Measurements from ENCODE around the gene BABAM1. TPM values are rescaled to one million over a fixed set of nuclear protein-coding genes. Genes with fewer than 3 reads are reported as not detected.

Gene BABAM1
- total RNA-seq, 2 donors from 2014 or later, result 67.9 to 71.7 TPM

DNA sequence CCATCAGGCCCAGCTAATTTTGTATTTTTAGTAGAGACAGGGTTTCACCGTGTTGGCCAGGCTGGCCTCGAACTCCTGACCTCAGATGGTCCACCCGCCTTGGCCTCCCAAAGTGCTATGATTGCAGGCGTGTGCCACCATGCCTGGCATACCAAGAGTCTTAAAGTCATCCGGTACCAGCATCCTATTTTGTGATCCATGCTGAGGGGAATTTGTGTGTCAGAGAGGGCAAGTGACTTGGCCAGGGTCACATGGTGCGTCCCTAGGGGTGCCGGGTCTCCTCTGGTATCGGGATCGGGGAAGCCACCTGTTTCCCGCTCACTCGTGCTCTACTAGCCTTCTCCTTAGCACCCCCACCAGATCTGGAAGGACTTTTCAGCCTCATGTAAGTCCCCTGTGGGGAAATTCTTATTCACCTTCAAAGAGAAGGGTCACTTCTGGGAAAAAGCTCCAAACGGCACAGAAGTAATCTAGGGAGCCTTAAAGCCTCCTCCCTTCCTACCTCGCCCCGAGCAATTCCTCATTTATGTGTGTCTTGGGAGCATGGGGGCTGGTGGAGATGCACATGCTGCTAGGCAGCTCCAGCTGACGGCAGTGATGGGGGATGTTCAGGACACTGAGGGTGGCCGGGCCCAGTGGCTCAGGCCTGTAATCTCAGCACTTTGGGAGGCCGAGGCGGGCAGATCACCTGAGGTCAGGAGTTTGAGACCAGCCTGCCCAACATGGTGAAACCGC lies 8.4 kb downstream of the BABAM1 start:
- H3K9me3 ChIP-seq, result no peaks in the 10 kb centered on the region
- no peak for DNase-seq (ENCODE audit: low spot score)
- H3K4me1 ChIP-seq, result no peaks in the 10 kb centered on the region
- H3K27ac ChIP-seq, result no peak overlapping the region
- TF ChIP-seq, protein P1, sequence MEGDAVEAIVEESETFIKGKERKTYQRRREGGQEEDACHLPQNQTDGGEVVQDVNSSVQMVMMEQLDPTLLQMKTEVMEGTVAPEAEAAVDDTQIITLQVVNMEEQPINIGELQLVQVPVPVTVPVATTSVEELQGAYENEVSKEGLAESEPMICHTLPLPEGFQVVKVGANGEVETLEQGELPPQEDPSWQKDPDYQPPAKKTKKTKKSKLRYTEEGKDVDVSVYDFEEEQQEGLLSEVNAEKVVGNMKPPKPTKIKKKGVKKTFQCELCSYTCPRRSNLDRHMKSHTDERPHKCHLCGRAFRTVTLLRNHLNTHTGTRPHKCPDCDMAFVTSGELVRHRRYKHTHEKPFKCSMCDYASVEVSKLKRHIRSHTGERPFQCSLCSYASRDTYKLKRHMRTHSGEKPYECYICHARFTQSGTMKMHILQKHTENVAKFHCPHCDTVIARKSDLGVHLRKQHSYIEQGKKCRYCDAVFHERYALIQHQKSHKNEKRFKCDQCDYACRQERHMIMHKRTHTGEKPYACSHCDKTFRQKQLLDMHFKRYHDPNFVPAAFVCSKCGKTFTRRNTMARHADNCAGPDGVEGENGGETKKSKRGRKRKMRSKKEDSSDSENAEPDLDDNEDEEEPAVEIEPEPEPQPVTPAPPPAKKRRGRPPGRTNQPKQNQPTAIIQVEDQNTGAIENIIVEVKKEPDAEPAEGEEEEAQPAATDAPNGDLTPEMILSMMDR (IDR thresholded peaks at IDR 0.05), result no peak
- H3K27me3 ChIP-seq, result no peaks in the 10 kb centered on the region
- H3K36me3 ChIP-seq, result peaks cover 58% of the 10 kb centered on the region
- H3K4me3 ChIP-seq, result no peak overlapping the region

DNA sequence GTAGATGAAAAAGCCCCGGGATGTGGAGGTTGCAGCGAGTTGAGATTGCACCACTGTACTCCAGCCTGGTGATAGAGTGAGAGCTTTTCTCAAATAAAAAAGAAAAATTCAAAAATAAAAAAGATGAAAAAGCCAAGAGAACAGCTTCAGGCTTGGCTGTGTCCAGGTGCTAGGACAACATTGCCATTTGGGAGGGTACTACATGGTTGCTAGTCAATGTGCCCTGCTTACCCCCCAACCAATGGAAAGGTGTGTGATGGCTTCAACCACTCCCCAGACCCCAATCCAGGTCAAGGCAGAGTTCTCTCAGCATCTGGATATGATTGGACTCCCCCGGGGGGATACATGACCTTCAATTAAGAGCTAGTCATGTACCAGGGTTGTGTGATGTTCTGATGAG lies 12.2 kb downstream of the BABAM1 start:
- H3K4me1 ChIP-seq, result peaks cover 0 to 17% of the 10 kb centered on the region in 2 donors
- no peak for DNase-seq (ENCODE audit: low spot score)
- peaks cover 39% of the 10 kb centered on the region for H3K36me3 ChIP-seq
- no peak overlapping the region for H3K27ac ChIP-seq
- no peaks in the 10 kb centered on the region for H3K9me3 ChIP-seq
- peaks cover 6 to 8% of the 10 kb centered on the region in 2 donors for H3K27me3 ChIP-seq
- no peak overlapping the region for H3K4me3 ChIP-seq
- TF ChIP-seq, protein P1 (IDR thresholded peaks at IDR 0.05), result no peak

DNA sequence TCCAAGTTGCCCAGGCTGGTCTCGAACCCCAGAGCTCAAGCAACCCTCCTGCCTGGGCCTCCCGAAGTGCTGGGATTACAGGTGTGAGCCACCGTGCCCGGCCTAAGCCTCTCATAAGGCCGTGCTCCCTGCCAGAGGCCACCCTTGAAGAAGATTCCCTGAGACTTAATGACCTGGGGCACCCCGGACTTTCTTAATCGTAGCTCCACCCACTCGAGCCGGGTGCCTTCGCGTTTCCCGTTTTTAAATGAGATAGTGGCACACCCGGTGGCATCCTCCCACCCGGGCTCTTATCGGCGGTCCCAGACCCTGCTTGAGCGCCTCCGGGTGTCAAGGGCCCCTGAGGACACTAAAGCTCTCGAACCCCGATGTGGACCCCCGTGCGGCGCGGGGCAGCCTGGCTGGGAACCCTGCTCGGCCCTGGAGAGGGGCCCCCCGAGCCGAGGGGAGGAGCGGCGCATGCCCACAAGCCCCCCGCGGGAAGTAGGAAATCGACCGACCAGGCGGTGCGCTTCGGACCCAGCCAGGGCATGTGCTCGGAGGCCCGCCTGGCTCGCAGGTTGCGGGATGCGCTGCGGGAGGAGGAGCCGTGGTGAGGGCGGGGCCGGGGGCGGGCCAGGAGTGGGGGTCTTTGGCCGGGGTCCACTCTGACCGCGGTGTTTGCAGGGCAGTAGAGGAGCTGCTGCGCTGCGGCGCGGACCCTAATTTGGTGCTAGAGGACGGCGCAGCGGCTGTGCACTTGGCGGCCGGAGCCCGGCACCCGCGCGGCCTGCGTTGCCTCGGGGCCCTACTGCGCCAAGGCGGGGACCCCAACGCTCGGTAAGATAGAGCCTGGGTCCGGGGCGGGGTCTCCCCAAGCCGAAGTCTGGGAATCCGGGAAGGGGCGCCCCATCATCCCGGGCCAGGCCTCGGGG lies 14.4 kb downstream of the BABAM1 start, which contains the start of gene ANKLE1:
TSS of gene ANKLE1 (plus strand) at position 511 of the 914 bp plus-strand sequence. CDS start at position 531, 20 bp downstream.
- Histone ChIP-seq H3K4me1 (peaks cover 0 to 17% of the 10 kb centered on the region in 2 donors), H3K36me3 (peaks cover 22% of the 10 kb centered on the region), H3K27me3 (peaks cover 6 to 8% of the 10 kb centered on the region in 2 donors), H3K4me3 (peak within 1 kb of the TSS in 1 of 2 donors; percentile 44), H3K27ac (no peak within 1 kb of the TSS), H3K9me3 (no peaks in the 10 kb centered on the region)
- TF ChIP-seq, protein P1 (IDR thresholded peaks at IDR 0.05), result no peak
- DNase-seq (ENCODE audit: low spot score), result no peak

DNA sequence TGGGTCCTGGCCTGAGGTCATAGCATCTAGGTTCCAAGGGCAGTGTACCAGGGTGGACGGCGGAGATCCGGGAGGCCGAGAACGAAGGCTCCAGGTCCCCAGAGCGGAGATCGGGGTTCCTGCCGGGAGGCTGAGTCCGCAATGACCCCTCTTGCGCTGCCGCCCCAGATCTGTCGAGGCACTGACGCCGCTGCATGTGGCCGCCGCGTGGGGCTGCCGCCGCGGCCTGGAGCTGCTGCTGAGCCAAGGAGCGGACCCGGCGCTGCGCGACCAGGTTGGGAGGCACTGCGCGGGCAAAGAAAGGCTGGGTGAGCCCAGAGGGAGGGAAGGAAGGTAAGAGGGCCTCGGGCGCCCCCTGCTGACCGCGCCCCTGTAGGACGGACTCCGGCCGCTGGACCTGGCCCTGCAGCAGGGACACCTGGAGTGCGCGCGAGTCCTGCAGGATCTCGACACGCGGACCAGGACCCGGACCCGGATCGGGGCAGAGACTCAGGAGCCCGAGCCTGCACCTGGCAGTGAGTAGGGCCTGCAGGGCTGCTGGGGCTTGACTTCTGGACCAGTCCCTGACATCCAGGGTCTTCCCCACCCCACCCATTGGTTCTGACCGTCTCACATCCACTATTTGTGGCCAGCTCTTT lies 15.4 kb downstream of the BABAM1 start:
- no peak overlapping the region for H3K27ac ChIP-seq

DNA sequence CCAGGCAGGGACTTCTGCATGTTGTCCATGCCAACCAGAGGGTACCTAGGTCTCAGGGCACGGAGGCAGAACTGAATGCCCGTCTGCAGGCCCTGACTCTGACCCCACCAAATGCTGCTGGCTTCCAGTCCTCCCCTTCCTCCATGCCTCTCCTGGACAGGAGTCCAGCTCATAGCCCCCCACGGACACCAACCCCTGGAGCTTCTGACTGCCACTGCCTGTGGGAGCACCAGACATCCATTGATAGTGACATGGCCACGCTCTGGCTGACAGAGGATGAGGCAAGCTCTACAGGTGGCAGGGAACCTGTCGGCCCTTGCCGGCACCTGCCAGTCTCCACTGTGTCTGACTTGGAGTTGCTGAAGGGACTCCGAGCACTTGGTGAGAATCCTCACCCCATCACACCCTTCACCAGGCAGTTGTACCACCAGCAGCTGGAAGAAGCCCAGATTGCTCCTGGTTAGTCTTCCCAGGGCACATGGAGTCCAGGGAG lies 16.3 kb downstream of the BABAM1 start:
- Histone ChIP-seq H3K9me3 (no peaks in the 10 kb centered on the region), H3K4me3 (no peak overlapping the region), H3K36me3 (peaks cover 5% of the 10 kb centered on the region), H3K27me3 (peaks cover 6 to 8% of the 10 kb centered on the region in 2 donors), H3K4me1 (peaks cover 0 to 17% of the 10 kb centered on the region in 2 donors), H3K27ac (no peak overlapping the region)
- TF ChIP-seq, protein P1 (IDR thresholded peaks at IDR 0.05), result no peak
- no peak for DNase-seq (ENCODE audit: low spot score)

More for the DNA sequence above, 15.4 kb downstream of the BABAM1 start:
- Histone ChIP-seq H3K9me3 (no peaks in the 10 kb centered on the region), H3K4me3 (peak overlapping the region in 1 of 2 donors; percentile 44), H3K36me3 (peaks cover 12% of the 10 kb centered on the region), H3K4me1 (peaks cover 0 to 17% of the 10 kb centered on the region in 2 donors), H3K27me3 (peaks cover 6 to 8% of the 10 kb centered on the region in 2 donors)
- DNase-seq (ENCODE audit: low spot score), result peak; percentile 76
- TF ChIP-seq, protein P1 (IDR thresholded peaks at IDR 0.05), result peak; percentile 89 to 96
